HepG2 (cell line): ENCODE results near the gene LEAP2. TPM values are rescaled to one million over a fixed set of nuclear protein-coding genes. Genes with fewer than 3 reads are reported as not detected.

Source experiments
- ERF ChIP-seq: IDR thresholded peaks from 2 replicates; pipeline ENCODE4 v1.6.1; 2018; ENCODE audit warnings: missing biosample characterization, missing genetic modification reagents
- HDAC6 ChIP-seq: fragments of 200-600 bp; sonication (generic); IDR thresholded peaks from 2 replicates; pipeline ENCODE4 v1.7.0; 2017; ENCODE audit warnings: mild to moderate bottlenecking, antibody characterized with exemption, low read length, low read depth
- KLF16 ChIP-seq, 2 experiments: sonication (generic) in 1 of 2; formaldehyde crosslinking in 1 of 2; IDR thresholded peaks; 2 replicates each; pipeline versions ENCODE4 v1.6.1 to v1.8.0; 2016 to 2023; ENCODE audit warnings: missing genetic modification reagents in 2 of 2, missing compliant biosample characterization in 1 of 2
- NFYC ChIP-seq: IDR thresholded peaks from 2 replicates; pipeline ENCODE4 v1.6.1; 2016; ENCODE audit warnings: missing genetic modification reagents, missing compliant biosample characterization
- PITX1 ChIP-seq: sonication (generic); formaldehyde crosslinking; IDR thresholded peaks from 2 replicates; pipeline ENCODE4 v1.5.1; 2020; ENCODE audit warnings: mild to moderate bottlenecking, missing genetic modification reagents
- PLRG1 ChIP-seq: fragments of 450-650 bp; conservative IDR thresholded peaks from 2 replicates; pipeline ENCODE4 v1.6.1; 2016
- SAP130 ChIP-seq: IDR thresholded peaks from 2 replicates; pipeline ENCODE4 v1.6.1; 2016; ENCODE audit warnings: low read depth
- SP140L ChIP-seq: sonication (generic); formaldehyde crosslinking; IDR thresholded peaks from 2 replicates; pipeline ENCODE4 v1.4.0; 2020; ENCODE audit warnings: missing genetic modification reagents, borderline replicate concordance
- TEAD3 ChIP-seq: optimal IDR thresholded peaks from 2 replicates; pipeline ENCODE3; 2016; ENCODE audit warnings: borderline replicate concordance
- ZFP37 ChIP-seq: sonication (generic); formaldehyde crosslinking; IDR thresholded peaks from 2 replicates; pipeline ENCODE4 v1.4.0; 2020; ENCODE audit warnings: missing genetic modification reagents, borderline replicate concordance
- ZFP90 ChIP-seq: sonication (generic); formaldehyde crosslinking; IDR thresholded peaks from 2 replicates; pipeline ENCODE4 v1.8.0; 2022; ENCODE audit warnings: missing genetic modification reagents, mild to moderate bottlenecking, inconsistent platforms, borderline replicate concordance
- ZFY ChIP-seq: sonication (generic); formaldehyde crosslinking; IDR thresholded peaks from 2 replicates; pipeline ENCODE4 v1.4.0; 2020; ENCODE audit warnings: missing genetic modification reagents
- ZNF17 ChIP-seq: sonication (generic); formaldehyde crosslinking; IDR thresholded peaks from 2 replicates; pipeline ENCODE4 v1.5.0; 2020; ENCODE audit warnings: mild to moderate bottlenecking, missing genetic modification reagents
- ZNF781 ChIP-seq: sonication (generic); formaldehyde crosslinking; IDR thresholded peaks from 2 replicates; pipeline ENCODE4 v1.5.1; 2020; ENCODE audit warnings: borderline replicate concordance, mild to moderate bottlenecking, missing genetic modification reagents; ENCODE audit errors: not compliant biosample characterization
- polyA plus RNA-seq, 8 experiments: library from polyadenylated mRNA; depleted of rRNA in 3 of 8; stranded (reverse) in 7 of 8; unstranded in 1 of 8; fragments of >200 nt; fragmentation: Illumina TruSeq in 4 of 8; extraction: Trizol in 4 of 8; gene quantifications; 2 replicates each; pipeline versions ENCODE4 v1.2.1 to v1.2.3, GENCODE V29; 2011 to 2016; ENCODE audit warnings: low read depth in 4 of 8, missing spikeins in 1 of 8, mixed read lengths in 1 of 8; ENCODE audit not compliant: insufficient read depth in 1 of 8
- total RNA-seq, 5 experiments: library from RNA; depleted of rRNA; stranded (reverse); fragments of >200 nt; fragmentation: Illumina TruSeq; extraction: Trizol; gene quantifications; 2 replicates each; pipeline ENCODE4 v1.2.3, GENCODE V29; 2016; ENCODE audit warnings: low read depth in 1 of 5
- TF ChIP-seq, protein P1 (sequence below): sonication (generic); formaldehyde crosslinking; IDR thresholded peaks from 2 replicates; pipeline ENCODE4 v1.4.0; 2020; ENCODE audit warnings: low read depth, missing genetic modification reagents
- TF ChIP-seq, protein P2 (sequence below): IDR thresholded peaks from 2 replicates; pipeline ENCODE4 v1.6.1; 2016; ENCODE audit warnings: low read depth, borderline replicate concordance
- TF ChIP-seq, protein P3 (sequence below): sonication (generic); formaldehyde crosslinking; IDR thresholded peaks from 2 replicates; pipeline ENCODE4 v1.8.1; 2023; ENCODE audit warnings: mild to moderate bottlenecking, inconsistent platforms, moderate library complexity, missing genetic modification reagents, borderline replicate concordance
- TF ChIP-seq, protein P4 (sequence below): sonication (generic); formaldehyde crosslinking; IDR thresholded peaks from 2 replicates; pipeline ENCODE4 v1.4.0; 2020; ENCODE audit warnings: missing genetic modification reagents, borderline replicate concordance
- TF ChIP-seq, protein P5 (sequence below): sonication (generic); formaldehyde crosslinking; IDR thresholded peaks from 2 replicates; pipeline ENCODE4 v1.4.0; 2020; ENCODE audit warnings: missing genetic modification reagents
- TF ChIP-seq, protein P6 (sequence below): sonication (generic); formaldehyde crosslinking; IDR thresholded peaks from 2 replicates; pipeline ENCODE4 v1.4.0; 2020; ENCODE audit warnings: mild to moderate bottlenecking, low read depth, missing genetic modification reagents

The LEAP2 gene
- total and polyA plus RNA-seq, 2 of the 13 experiments (the other 11 are each of a cell fraction or from before 2014, with no cell fraction given) = 23.9 to 51.9 TPM

DNA sequence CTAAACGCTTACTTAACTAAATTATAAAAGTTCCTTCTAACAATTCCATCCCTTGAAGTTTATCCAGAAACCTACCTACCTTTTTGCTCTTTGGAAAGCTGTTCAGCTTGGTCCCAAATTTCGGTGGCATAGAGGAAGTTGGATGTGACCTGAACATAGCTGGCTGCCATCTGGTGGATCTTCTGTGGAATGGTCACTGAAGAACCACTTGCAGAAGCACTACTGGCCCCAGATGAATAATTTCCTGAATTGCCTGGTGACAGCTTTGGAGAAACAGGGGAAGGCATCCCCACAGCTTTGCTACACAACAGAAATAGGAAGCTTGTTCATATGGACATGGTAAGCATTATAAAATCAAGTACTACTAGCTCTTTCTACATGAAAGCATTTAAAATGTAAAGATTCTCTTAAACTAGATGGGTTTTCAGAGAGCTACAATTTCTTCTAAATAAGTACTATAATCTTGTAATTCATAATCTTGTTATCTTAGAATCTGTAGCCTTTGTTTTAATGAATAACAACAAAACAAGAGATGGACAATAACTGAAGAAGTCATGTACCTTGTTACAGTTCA lies 9.9 kb downstream of the LEAP2 start (continued):
- peak; percentile 54 for TF ChIP-seq SAP130 (CRISPR knock-in tag)
- TF ChIP-seq, protein P1, sequence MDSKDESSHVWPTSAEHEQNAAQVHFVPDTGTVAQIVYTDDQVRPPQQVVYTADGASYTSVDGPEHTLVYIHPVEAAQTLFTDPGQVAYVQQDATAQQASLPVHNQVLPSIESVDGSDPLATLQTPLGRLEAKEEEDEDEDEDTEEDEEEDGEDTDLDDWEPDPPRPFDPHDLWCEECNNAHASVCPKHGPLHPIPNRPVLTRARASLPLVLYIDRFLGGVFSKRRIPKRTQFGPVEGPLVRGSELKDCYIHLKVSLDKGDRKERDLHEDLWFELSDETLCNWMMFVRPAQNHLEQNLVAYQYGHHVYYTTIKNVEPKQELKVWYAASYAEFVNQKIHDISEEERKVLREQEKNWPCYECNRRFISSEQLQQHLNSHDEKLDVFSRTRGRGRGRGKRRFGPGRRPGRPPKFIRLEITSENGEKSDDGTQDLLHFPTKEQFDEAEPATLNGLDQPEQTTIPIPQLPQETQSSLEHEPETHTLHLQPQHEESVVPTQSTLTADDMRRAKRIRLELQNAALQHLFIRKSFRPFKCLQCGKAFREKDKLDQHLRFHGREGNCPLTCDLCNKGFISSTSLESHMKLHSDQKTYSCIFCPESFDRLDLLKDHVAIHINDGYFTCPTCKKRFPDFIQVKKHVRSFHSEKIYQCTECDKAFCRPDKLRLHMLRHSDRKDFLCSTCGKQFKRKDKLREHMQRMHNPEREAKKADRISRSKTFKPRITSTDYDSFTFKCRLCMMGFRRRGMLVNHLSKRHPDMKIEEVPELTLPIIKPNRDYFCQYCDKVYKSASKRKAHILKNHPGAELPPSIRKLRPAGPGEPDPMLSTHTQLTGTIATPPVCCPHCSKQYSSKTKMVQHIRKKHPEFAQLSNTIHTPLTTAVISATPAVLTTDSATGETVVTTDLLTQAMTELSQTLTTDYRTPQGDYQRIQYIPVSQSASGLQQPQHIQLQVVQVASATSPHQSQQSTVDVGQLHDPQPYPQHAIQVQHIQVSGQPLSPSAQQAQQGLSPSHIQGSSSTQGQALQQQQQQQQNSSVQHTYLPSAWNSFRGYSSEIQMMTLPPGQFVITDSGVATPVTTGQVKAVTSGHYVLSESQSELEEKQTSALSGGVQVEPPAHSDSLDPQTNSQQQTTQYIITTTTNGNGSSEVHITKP (CRISPR knock-in tag) = peak; percentile 53; the same call in 1 of the 2 replicates
- TF ChIP-seq KLF16 (CRISPR knock-in tag; IDR thresholded peaks at IDR 0.05) = peak in 1 of 2 experiments; percentile 52; a peak in 1 of 4 replicates
- no peak for TF ChIP-seq HDAC6
- TF ChIP-seq, protein P2, sequence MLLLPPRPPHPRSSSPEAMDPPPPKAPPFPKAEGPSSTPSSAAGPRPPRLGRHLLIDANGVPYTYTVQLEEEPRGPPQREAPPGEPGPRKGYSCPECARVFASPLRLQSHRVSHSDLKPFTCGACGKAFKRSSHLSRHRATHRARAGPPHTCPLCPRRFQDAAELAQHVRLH (CRISPR knock-in tag) = 0 out of 2 replicates have a peak, but pooled peaks have one; percentile 29
- TF ChIP-seq ZNF781 (CRISPR knock-in tag) = no peak
- TF ChIP-seq PITX1 = no peak
- TF ChIP-seq NFYC (CRISPR knock-in tag) = no peak
- TF ChIP-seq, protein P3, sequence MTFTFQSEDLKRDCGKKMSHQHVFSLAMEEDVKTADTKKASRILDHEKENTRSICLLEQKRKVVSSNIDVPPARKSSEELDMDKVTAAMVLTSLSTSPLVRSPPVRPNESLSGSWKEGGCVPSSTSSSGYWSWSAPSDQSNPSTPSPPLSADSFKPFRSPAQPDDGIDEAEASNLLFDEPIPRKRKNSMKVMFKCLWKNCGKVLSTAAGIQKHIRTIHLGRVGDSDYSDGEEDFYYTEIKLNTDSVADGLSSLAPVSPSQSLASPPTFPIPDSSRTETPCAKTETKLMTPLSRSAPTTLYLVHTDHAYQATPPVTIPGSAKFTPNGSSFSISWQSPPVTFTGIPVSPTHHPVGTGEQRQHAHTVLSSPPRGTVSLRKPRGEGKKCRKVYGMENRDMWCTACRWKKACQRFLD (CRISPR knock-in tag) = no peak
- no peak for TF ChIP-seq ZFP37 (CRISPR knock-in tag)
- TF ChIP-seq ZFY (CRISPR knock-in tag) = peak; percentile 33; the same call in 1 of the 2 replicates
- 0 out of 2 replicates have a peak, but pooled peaks have one; percentile 22 for TF ChIP-seq ZFP90 (CRISPR knock-in tag)
- TF ChIP-seq ERF = 0 out of 2 replicates have a peak, but pooled peaks have one; percentile 26
- TF ChIP-seq, protein P4, sequence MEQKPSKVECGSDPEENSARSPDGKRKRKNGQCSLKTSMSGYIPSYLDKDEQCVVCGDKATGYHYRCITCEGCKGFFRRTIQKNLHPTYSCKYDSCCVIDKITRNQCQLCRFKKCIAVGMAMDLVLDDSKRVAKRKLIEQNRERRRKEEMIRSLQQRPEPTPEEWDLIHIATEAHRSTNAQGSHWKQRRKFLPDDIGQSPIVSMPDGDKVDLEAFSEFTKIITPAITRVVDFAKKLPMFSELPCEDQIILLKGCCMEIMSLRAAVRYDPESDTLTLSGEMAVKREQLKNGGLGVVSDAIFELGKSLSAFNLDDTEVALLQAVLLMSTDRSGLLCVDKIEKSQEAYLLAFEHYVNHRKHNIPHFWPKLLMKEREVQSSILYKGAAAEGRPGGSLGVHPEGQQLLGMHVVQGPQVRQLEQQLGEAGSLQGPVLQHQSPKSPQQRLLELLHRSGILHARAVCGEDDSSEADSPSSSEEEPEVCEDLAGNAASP (CRISPR knock-in tag) = 0 out of 2 replicates have a peak, but pooled peaks have one; percentile 34
- no peak for TF ChIP-seq ZNF17 (CRISPR knock-in tag)
- peak; percentile 57; the same call in 1 of the 2 replicates for TF ChIP-seq SP140L (CRISPR knock-in tag)
- TF ChIP-seq, protein P5, sequence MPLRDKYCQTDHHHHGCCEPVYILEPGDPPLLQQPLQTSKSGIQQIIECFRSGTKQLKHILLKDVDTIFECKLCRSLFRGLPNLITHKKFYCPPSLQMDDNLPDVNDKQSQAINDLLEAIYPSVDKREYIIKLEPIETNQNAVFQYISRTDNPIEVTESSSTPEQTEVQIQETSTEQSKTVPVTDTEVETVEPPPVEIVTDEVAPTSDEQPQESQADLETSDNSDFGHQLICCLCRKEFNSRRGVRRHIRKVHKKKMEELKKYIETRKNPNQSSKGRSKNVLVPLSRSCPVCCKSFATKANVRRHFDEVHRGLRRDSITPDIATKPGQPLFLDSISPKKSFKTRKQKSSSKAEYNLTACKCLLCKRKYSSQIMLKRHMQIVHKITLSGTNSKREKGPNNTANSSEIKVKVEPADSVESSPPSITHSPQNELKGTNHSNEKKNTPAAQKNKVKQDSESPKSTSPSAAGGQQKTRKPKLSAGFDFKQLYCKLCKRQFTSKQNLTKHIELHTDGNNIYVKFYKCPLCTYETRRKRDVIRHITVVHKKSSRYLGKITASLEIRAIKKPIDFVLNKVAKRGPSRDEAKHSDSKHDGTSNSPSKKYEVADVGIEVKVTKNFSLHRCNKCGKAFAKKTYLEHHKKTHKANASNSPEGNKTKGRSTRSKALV (CRISPR knock-in tag) = peak; percentile 40; the same call in 1 of the 2 replicates
- TF ChIP-seq, protein P6, sequence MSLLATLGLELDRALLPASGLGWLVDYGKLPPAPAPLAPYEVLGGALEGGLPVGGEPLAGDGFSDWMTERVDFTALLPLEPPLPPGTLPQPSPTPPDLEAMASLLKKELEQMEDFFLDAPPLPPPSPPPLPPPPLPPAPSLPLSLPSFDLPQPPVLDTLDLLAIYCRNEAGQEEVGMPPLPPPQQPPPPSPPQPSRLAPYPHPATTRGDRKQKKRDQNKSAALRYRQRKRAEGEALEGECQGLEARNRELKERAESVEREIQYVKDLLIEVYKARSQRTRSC (CRISPR knock-in tag) = no peak
- TF ChIP-seq TEAD3 (CRISPR knock-in tag) = peak; percentile 56
- TF ChIP-seq PLRG1 = no peak
